Measurements from ENCODE around the gene PRAMEF17.

DNA sequence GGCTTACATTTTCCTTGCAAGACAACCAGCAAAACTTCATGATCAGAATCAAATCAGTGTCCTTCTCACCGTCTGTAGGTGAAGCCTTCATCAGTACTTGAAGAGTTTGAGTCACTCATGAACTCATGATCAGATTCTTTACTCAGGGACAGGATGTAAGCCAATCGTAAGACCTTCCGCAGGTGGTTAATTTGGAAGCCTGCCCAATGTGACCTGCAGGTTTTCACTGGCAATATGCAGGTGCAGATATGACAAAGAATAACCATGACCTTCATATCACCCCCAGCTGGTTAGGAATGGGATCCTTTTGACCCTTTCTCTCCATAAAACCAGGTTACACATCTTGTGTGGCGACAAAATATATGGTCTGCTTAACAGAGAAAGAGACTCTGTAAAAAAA lies 18.4 kb downstream of the PRAMEF17 start:
- TF ChIP-seq POLR2A (IDR thresholded peaks at IDR 0.05) (no peak), POLR2AphosphoS5 (IDR thresholded peaks at IDR 0.05) (no peak), EP300 (IDR thresholded peaks at IDR 0.05) (no peak)
- TF ChIP-seq, protein P1, sequence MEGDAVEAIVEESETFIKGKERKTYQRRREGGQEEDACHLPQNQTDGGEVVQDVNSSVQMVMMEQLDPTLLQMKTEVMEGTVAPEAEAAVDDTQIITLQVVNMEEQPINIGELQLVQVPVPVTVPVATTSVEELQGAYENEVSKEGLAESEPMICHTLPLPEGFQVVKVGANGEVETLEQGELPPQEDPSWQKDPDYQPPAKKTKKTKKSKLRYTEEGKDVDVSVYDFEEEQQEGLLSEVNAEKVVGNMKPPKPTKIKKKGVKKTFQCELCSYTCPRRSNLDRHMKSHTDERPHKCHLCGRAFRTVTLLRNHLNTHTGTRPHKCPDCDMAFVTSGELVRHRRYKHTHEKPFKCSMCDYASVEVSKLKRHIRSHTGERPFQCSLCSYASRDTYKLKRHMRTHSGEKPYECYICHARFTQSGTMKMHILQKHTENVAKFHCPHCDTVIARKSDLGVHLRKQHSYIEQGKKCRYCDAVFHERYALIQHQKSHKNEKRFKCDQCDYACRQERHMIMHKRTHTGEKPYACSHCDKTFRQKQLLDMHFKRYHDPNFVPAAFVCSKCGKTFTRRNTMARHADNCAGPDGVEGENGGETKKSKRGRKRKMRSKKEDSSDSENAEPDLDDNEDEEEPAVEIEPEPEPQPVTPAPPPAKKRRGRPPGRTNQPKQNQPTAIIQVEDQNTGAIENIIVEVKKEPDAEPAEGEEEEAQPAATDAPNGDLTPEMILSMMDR (IDR thresholded peaks at IDR 0.05) = no peak

All from upper lobe of left lung (tissue), 4 donors.